CD4-positive, alpha-beta memory T cell (primary cell): ENCODE measurements around the gene PPP2R5B. TPM values are rescaled to one million over a fixed set of nuclear protein-coding genes. Genes with fewer than 3 reads are reported as not detected.

Experiments used
- CTCF ChIA-PET: fragments of 350-600 bp; sonication (Branson Sonifier 250); formaldehyde crosslinking; loops from one replicate; lab custom pipeline; 2021; ENCODE audit warnings: inconsistent platforms; ENCODE audit not compliant: partially characterized antibody; lab: Charles Lee
- POLR2A ChIA-PET: fragments of 350-600 bp; sonication (Branson Sonifier 250); formaldehyde crosslinking; loops from one replicate; lab custom pipeline; 2021; ENCODE audit not compliant: partially characterized antibody; lab: Charles Lee
- DNase-seq, 5 donors: peaks; one replicate each; pipeline versions ENCODE4 v3.0.0 to v3.0.0-alpha.2; 2020 to 2022; ENCODE audit warnings: mixed read lengths in 1 of 5
- H3K27ac ChIP-seq: one replicate; pipeline ENCODE4 v1.7.0; 2013; ENCODE audit warnings: low read depth, low read length
- H3K27me3 ChIP-seq: 2 replicates; pipeline ENCODE4 v1.7.0; 2013; ENCODE audit warnings: mild to moderate bottlenecking, low read length, moderate library complexity; ENCODE audit not compliant: insufficient read depth
- H3K36me3 ChIP-seq: 2 replicates; pipeline ENCODE4 v1.7.0; 2013; ENCODE audit warnings: mild to moderate bottlenecking, low read length, moderate library complexity; ENCODE audit not compliant: insufficient read depth
- H3K4me1 ChIP-seq: 2 replicates; pipeline ENCODE4 v1.7.0; 2013; ENCODE audit warnings: mild to moderate bottlenecking, low read length, moderate library complexity; ENCODE audit not compliant: insufficient read depth
- H3K4me3 ChIP-seq, 2 donors: one replicate each; pipeline ENCODE4 v1.7.0; 2013; ENCODE audit warnings: low read length in 2 of 2, mild to moderate bottlenecking in 1 of 2
- H3K9me3 ChIP-seq, 2 donors: one replicate each; pipeline ENCODE4 v1.7.0; 2013; ENCODE audit warnings: low read length in 2 of 2, control low read depth in 1 of 2; ENCODE audit not compliant: control insufficient read depth in 1 of 2
- H3K27ac Mint-ChIP-seq, 7 donors: one replicate each; pipeline ENCODE4 v1.8.0; 2020 to 2021; ENCODE audit warnings: mixed read lengths in 7 of 7, mild to moderate bottlenecking in 6 of 7, inconsistent platforms in 3 of 7, moderate library complexity in 3 of 7
- H3K27me3 Mint-ChIP-seq, 2 donors: one replicate each; pipeline ENCODE4 v1.8.0; 2020 to 2021; ENCODE audit warnings: mixed read lengths in 2 of 2
- H3K36me3 Mint-ChIP-seq, 2 donors: one replicate each; pipeline ENCODE4 v1.8.0; 2020 to 2021; ENCODE audit warnings: mixed read lengths in 2 of 2, inconsistent platforms in 1 of 2, mild to moderate bottlenecking in 1 of 2
- H3K4me1 Mint-ChIP-seq, 4 donors: one replicate each; pipeline ENCODE4 v1.8.0; 2020 to 2021; ENCODE audit warnings: mixed read lengths in 4 of 4, mild to moderate bottlenecking in 1 of 4
- H3K4me3 Mint-ChIP-seq, 8 donors: one replicate each; pipeline ENCODE4 v1.8.0; 2020 to 2021; ENCODE audit warnings: mixed read lengths in 8 of 8, mild to moderate bottlenecking in 7 of 8, moderate library complexity in 6 of 8, inconsistent platforms in 3 of 8
- H3K9me3 Mint-ChIP-seq, 8 donors: one replicate each; pipeline ENCODE4 v1.8.0; 2020 to 2021; ENCODE audit warnings: mixed read lengths in 8 of 8, mild to moderate bottlenecking in 5 of 8, inconsistent platforms in 3 of 8, moderate library complexity in 1 of 8
- intact Hi-C: fragments of 100-400 bp; cut with micrococcal nuclease; formaldehyde crosslinking; loops from one replicate; pipeline ENCODE4 v1.15.1; 2023
- polyA plus RNA-seq, 2 donors: library from polyadenylated mRNA; unstranded; fragments of 300-500 nt; fragmentation: Illumina TruSeq; gene quantifications; one replicate each; pipeline ENCODE4 v1.2.3, GENCODE V29; 2021
- total RNA-seq, 2 experiments: library from RNA; stranded (reverse); gene quantifications; one replicate each; pipeline ENCODE4 v1.2.3, GENCODE V29; 2021

Gene PPP2R5B
- total and polyA plus RNA-seq, 4 experiments from 2014 or later = 5.6 to 15.8 (median 11.4) TPM

DNA sequence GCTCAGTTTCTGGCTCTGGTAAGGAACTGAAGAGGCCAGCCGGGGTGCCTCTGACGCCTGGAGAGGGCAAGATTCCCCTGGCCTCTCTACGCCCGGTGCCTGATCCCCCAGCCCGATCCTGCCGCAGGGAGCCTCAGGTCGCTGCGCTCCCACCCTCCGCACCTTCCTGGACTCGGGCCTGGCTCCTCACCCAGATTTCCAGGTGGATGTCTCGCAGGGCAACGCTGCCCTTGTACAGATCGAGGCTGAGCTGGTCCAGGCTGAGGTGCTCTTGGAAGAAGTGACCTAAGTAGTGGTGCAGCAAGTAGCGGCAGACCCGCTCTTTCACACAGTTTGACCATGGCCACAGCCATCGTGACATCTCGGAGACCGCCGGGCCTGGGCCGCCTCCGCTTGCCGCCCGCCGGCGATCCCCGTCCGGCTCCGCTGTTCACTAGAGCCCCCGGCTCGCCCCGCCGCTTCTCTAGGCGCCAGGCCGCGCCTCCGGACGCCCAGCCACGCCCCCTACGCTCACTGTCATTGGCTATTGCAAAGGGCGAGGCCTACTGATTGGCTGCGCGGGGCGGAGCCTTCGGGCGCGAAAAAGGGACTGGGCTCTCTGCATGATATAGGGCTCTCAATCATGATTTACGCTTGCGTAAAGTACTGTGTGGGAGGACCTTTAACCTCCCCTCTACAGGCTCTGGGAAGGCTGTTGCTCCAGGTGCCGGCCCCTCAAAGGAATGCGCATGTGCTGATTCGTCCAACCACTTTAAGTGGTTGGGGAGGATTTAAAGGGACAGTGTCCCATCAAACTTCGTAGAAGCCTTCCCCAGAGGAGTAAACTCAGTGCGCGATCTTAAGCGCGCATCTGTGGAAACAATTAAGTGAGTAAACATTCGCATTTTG lies 7.5 kb upstream of the PPP2R5B start, which contains the start of gene ATG2A:
TSS of gene ATG2A (minus strand) at position 435 of the 888 bp plus-strand sequence. CDS start at position 361, 74 bp downstream.
- Histone ChIP-seq H3K36me3 (peaks cover 17% of the 10 kb centered on the region), H3K27me3 (no peaks in the 10 kb centered on the region), H3K4me3 (peak within 1 kb of the TSS; percentile 94 to 97), H3K9me3 (no peaks in the 10 kb centered on the region), H3K4me1 (peaks cover 27% of the 10 kb centered on the region), H3K27ac (peak within 1 kb of the TSS; percentile 88)
- Mint-ChIP-seq H3K36me3 (peaks cover 8 to 26% of the 10 kb centered on the region in 2 donors), H3K9me3 (no peaks in the 10 kb centered on the region), H3K27me3 (no peaks in the 10 kb centered on the region), H3K4me1 (peaks cover 15 to 28% (median 23%) of the 10 kb centered on the region in 4 donors), H3K4me3 (peak within 1 kb of the TSS; percentile 91 to 96 (median 93)), H3K27ac (peak within 1 kb of the TSS; percentile 93 to 97 (median 96))
- peak; percentile 98 to 99 (median 99) for DNase-seq
- ChIA-PET POLR2A (interaction anchor here (1.0 to 5.8 kb wide), 12 partner anchors 9 to 216 kb away, joined by 3 to 46 read pairs (median 4); partner anchors contain the start of genes EHD1, FAU, MRPL49 and PPP2R5B), CTCF (interaction anchor here (1.0 to 1.7 kb wide), 4 partner anchors 16 to 109 kb away, joined by 3 to 4 read pairs (median 3); no protein-coding TSS in a partner anchor)
- intact Hi-C loops = loop anchor here (1.0 to 5.0 kb wide), 7 partner anchors 7 to 1350 kb away; partner anchors contain the start of genes EHD1, PPP2R5B, RAB1B and SNX15

DNA sequence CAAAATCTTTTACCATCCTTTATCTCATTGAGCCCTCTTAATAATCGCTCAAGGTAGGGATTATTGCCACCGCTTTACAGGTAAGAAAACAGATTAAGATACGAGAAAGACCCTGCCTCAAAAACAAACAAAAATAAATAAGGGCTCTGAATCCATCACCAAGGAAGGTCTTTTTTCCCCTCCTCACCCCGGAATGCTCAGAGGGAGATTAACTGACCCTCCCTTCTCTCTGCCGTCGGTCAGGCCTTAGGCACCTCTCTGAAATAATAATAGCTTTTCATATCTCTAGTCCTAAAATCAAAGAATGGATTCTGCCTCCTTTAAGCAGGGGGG lies 6.9 kb upstream of the PPP2R5B start:
- CTCF ChIA-PET = interaction anchor here (1.0 to 1.7 kb wide), 3 partner anchors 15 to 109 kb away, joined by 3 to 4 read pairs (median 3); no protein-coding TSS in a partner anchor
- POLR2A ChIA-PET = interaction anchor here (0.6 to 5.8 kb wide), 7 partner anchors 9 to 941 kb away, joined by 3 to 46 read pairs (median 7); partner anchors contain the start of genes EHD1, FAU, MRPL49 and PPP2R5B

DNA sequence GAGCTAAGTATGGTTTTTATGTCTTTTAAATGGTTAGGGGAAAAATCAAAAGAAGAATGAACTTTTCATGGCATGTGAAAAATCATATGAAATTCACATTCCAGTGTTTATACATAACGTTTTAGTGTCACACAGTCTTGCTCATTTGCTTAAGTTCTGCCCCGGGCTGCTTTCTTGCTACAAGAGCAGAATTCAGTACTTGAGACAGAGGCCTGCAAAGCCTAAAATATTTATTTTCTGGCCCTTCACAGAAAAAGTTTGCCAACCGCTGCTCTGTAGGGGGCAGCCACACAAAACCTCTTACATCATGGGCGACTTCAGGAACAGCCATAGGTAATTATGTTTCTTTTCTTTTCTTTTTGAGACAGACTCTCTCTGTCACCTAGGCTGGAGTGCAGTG lies 6.5 kb upstream of the PPP2R5B start:
- no peaks in the 10 kb centered on the region for H3K9me3 Mint-ChIP-seq
- peaks cover 15 to 28% (median 23%) of the 10 kb centered on the region in 4 donors for H3K4me1 Mint-ChIP-seq
- peak overlapping the region; percentile 92 to 97 (median 95) for H3K27ac Mint-ChIP-seq
- Histone ChIP-seq H3K9me3 (no peaks in the 10 kb centered on the region), H3K36me3 (peaks cover 9% of the 10 kb centered on the region), H3K4me1 (peaks cover 27% of the 10 kb centered on the region), H3K27ac (peak overlapping the region; percentile 43), H3K4me3 (peak overlapping the region in 1 of 2 donors; percentile 73), H3K27me3 (no peaks in the 10 kb centered on the region)
- no peaks in the 10 kb centered on the region for H3K27me3 Mint-ChIP-seq
- POLR2A ChIA-PET = interaction anchor here (0.6 to 5.8 kb wide), 6 partner anchors 8 to 941 kb away, joined by 3 to 46 read pairs (median 7); partner anchors contain the start of genes EHD1, PPP2R5B, SAC3D1 and ZNHIT2
- peak overlapping the region; percentile 91 to 96 (median 93) for H3K4me3 Mint-ChIP-seq
- DNase-seq = no peak
- H3K36me3 Mint-ChIP-seq = peaks cover 8 to 21% of the 10 kb centered on the region in 2 donors
- intact Hi-C loops = loop anchor here (5.0 kb wide), 1 partner anchor 1349 kb away; the partner anchor contains the start of gene RAB1B
- CTCF ChIA-PET = interaction anchor here (1.0 to 1.7 kb wide), 4 partner anchors 15 to 108 kb away, joined by 3 to 4 read pairs (median 3); no protein-coding TSS in a partner anchor

More for the DNA sequence above, 6.9 kb upstream of the PPP2R5B start:
- Mint-ChIP-seq H3K36me3 (peaks cover 8 to 22% of the 10 kb centered on the region in 2 donors), H3K27me3 (no peaks in the 10 kb centered on the region), H3K4me1 (peaks cover 15 to 28% (median 23%) of the 10 kb centered on the region in 4 donors), H3K9me3 (no peaks in the 10 kb centered on the region), H3K4me3 (peak overlapping the region; percentile 91 to 96 (median 93)), H3K27ac (peak overlapping the region; percentile 92 to 97 (median 95))
- Histone ChIP-seq H3K27ac (peak overlapping the region; percentile 43), H3K36me3 (peaks cover 13% of the 10 kb centered on the region), H3K9me3 (no peaks in the 10 kb centered on the region), H3K27me3 (no peaks in the 10 kb centered on the region), H3K4me3 (peak overlapping the region; percentile 3 to 73), H3K4me1 (peaks cover 27% of the 10 kb centered on the region)
- intact Hi-C loops = loop anchor here (1.0 to 5.0 kb wide), 6 partner anchors 17 to 1350 kb away; partner anchors contain the start of genes EHD1, RAB1B, SNX15 and ZNHIT2
- no peak for DNase-seq

DNA sequence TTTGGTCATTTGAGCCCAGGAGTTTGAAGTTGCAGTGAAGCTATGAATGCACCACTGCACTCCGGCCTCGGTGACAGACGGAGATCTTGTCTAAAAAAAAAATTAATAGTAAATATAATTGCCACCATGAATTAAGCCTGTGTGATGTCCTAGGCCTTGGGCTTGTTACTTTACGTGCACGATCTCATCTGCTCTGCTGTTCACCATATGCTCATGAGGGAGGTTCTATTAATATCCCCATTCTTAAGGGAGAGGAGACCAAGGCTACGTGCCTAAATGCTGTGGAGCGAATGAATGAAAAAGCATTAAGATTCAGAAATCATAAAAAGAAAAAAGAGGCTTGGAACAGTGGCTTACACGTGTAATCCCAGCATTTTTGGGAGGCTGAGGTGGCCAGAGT lies 4.9 kb upstream of the PPP2R5B start:
- H3K36me3 Mint-ChIP-seq = peaks cover under 1 to 20% of the 10 kb centered on the region in 2 donors
- Histone ChIP-seq H3K4me3 (no peak overlapping the region), H3K9me3 (no peaks in the 10 kb centered on the region), H3K4me1 (peaks cover 38% of the 10 kb centered on the region), H3K27me3 (no peaks in the 10 kb centered on the region), H3K27ac (no peak overlapping the region), H3K36me3 (no peaks in the 10 kb centered on the region)
- H3K4me3 Mint-ChIP-seq = no peak overlapping the region
- CTCF ChIA-PET = interaction anchor here (0.6 kb wide), 1 partner anchor 32 kb away, joined by 3 read pairs; no protein-coding TSS in a partner anchor
- DNase-seq = no peak
- H3K9me3 Mint-ChIP-seq = no peaks in the 10 kb centered on the region
- intact Hi-C loops = loop anchor here (5.0 kb wide), 1 partner anchor 1348 kb away; the partner anchor contains the start of gene RAB1B
- H3K27ac Mint-ChIP-seq = no peak overlapping the region
- POLR2A ChIA-PET = no interaction called here
- H3K27me3 Mint-ChIP-seq = no peaks in the 10 kb centered on the region
- peaks cover 21 to 39% (median 29%) of the 10 kb centered on the region in 4 donors for H3K4me1 Mint-ChIP-seq

DNA sequence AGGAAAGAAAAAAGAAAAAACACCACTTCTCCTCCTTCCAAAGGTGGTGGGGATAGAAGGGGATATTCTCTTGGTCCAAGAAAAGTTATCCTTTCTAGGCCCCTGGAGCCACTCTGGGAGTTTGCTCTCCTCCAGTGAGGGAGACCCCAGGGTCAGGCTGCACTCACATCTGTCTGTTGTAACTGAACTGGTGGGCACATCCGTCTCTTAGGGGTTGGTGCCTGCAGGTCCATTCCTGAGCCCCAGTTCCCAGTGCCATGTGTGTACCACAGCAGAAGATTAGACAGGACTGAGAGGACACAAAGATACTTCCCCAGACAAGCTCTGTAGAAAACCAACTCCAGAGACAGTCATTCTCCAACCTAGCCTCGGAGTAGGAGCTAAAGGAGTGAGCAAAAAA lies 4.4 kb upstream of the PPP2R5B start:
- no peak overlapping the region for H3K27ac Mint-ChIP-seq
- H3K4me3 Mint-ChIP-seq = no peak overlapping the region
- peaks cover 39% of the 10 kb centered on the region for H3K4me1 ChIP-seq
- intact Hi-C loops = no loop called here
- no peaks in the 10 kb centered on the region for H3K27me3 ChIP-seq
- H3K27ac ChIP-seq = no peak overlapping the region
- no peaks in the 10 kb centered on the region for H3K27me3 Mint-ChIP-seq
- CTCF ChIA-PET = interaction anchor here (0.6 kb wide), 1 partner anchor 31 kb away, joined by 3 read pairs; no protein-coding TSS in a partner anchor
- no peak for DNase-seq
- H3K4me1 Mint-ChIP-seq = peaks cover 20 to 40% (median 30%) of the 10 kb centered on the region in 4 donors
- no peaks in the 10 kb centered on the region for H3K9me3 Mint-ChIP-seq
- POLR2A ChIA-PET = no interaction called here
- peaks cover 0 to 22% of the 10 kb centered on the region in 2 donors for H3K36me3 Mint-ChIP-seq
- H3K36me3 ChIP-seq = no peaks in the 10 kb centered on the region
- H3K4me3 ChIP-seq = no peak overlapping the region
- H3K9me3 ChIP-seq = no peaks in the 10 kb centered on the region

DNA sequence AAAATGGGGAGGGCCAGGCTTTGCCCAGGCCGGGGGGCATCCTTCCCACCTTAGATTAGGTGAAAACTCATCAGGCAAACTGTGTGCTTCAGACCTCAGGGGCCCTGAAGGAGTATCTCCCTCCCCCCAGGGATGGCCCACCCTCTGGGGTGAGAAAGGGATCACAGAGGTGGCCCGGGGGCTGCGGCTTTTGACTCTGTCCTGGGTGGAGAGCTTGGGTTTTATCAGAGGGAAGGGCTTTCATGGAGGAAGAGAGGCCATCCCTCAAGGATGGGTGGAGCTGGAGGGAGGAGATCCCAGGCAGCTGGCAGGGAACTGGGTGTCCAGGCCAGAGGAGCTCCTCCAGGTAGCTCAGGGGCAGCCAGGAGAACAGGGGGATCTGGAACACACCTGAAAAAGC lies 3.1 kb upstream of the PPP2R5B start:
- intact Hi-C loops = no loop called here
- no peak for DNase-seq
- H3K4me1 ChIP-seq = peaks cover 31% of the 10 kb centered on the region
- H3K9me3 ChIP-seq = no peaks in the 10 kb centered on the region
- H3K27me3 ChIP-seq = no peaks in the 10 kb centered on the region
- no peaks in the 10 kb centered on the region for H3K9me3 Mint-ChIP-seq
- no peak overlapping the region for H3K4me3 ChIP-seq
- H3K27ac Mint-ChIP-seq = peak overlapping the region in 1 of 7 donors; percentile 36
- POLR2A ChIA-PET = no interaction called here
- CTCF ChIA-PET = no interaction called here
- H3K27ac ChIP-seq = no peak overlapping the region
- peaks cover 0 to 17% of the 10 kb centered on the region in 2 donors for H3K36me3 Mint-ChIP-seq
- H3K4me1 Mint-ChIP-seq = peaks cover 14 to 29% (median 24%) of the 10 kb centered on the region in 4 donors
- H3K4me3 Mint-ChIP-seq = no peak overlapping the region
- no peaks in the 10 kb centered on the region for H3K36me3 ChIP-seq
- no peaks in the 10 kb centered on the region for H3K27me3 Mint-ChIP-seq
